Activated naive CD8-positive, alpha-beta T cell treated with anti-CD3 and anti-CD28 coated beads for 36 hours (primary cell): ENCODE results near the gene PRSS50. TPM values are rescaled to one million over a fixed set of nuclear protein-coding genes. Genes with fewer than 3 reads are reported as not detected.

Experiments
- DNase-seq: peaks from one replicate; pipeline ENCODE4 v3.0.0; 2021
- H3K27ac Mint-ChIP-seq: one replicate; pipeline ENCODE4 v1.8.0; 2022; ENCODE audit warnings: mild to moderate bottlenecking, moderate library complexity, mixed read lengths
- H3K27me3 Mint-ChIP-seq: one replicate; pipeline ENCODE4 v1.8.0; 2022; ENCODE audit warnings: mild to moderate bottlenecking, mixed read lengths
- H3K36me3 Mint-ChIP-seq: one replicate; pipeline ENCODE4 v1.8.0; 2021; ENCODE audit warnings: mild to moderate bottlenecking, mixed read lengths
- H3K4me1 Mint-ChIP-seq: one replicate; pipeline ENCODE4 v1.8.0; 2021; ENCODE audit warnings: mixed read lengths
- H3K4me3 Mint-ChIP-seq: one replicate; pipeline ENCODE4 v1.8.0; 2022; ENCODE audit warnings: mild to moderate bottlenecking, moderate library complexity, mixed read lengths
- H3K9me3 Mint-ChIP-seq: one replicate; pipeline ENCODE4 v1.8.0; 2022; ENCODE audit warnings: mixed read lengths
- total RNA-seq, 2 experiments: library from RNA; stranded (reverse); gene quantifications; one replicate each; pipeline ENCODE4 v1.2.3, GENCODE V29; 2021

The PRSS50 gene
- total RNA-seq, 2 experiments from 2014 or later = not detected

DNA sequence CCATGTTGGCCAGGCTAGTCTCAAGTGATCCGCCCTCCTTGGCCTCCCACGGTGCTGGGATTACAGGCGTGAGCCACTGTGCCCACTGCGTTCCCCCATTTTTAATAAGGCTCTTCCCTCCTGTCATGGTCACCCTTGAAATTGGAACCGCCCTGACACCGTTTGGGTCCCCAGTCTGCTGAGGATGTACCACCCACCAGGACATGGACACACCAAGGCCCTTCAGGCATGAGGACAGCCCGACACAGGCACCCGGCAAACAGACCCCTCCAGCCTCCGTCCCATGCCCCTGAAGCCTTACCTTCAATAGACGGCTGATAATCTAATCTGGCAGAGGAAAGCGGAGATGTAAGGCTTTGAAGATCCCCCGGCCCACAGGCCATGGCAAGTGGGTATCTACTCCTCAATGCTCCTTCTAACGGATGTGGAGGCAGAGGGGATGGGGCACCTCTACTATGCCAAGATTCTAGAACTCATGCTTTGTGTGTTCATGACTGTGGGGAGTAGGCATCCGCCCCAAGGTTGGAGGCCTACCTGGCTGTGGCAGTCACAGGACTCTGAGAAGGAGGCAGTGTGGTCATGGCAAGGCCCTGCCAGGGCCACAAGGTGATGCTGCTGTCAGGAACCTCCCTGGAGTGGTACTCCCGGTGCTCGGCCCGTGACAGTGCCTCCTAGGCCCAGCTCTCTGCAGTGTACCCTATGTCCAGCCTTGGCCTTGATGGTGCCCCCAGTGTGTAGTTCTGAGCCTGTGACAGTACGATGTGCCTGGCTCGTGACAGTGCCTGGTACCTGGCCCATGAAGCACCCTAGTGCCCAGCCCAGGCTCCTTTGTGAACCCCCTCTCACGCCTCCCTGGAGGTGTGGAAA, 18.6 kb upstream of the PRSS50 start:
- no peak overlapping the region for H3K27ac Mint-ChIP-seq
- H3K4me1 Mint-ChIP-seq = no peaks in the 10 kb centered on the region
- peaks cover 10% of the 10 kb centered on the region for H3K27me3 Mint-ChIP-seq
- no peaks in the 10 kb centered on the region for H3K36me3 Mint-ChIP-seq
- no peaks in the 10 kb centered on the region for H3K9me3 Mint-ChIP-seq
- no peak for DNase-seq
- H3K4me3 Mint-ChIP-seq = no peak overlapping the region

DNA sequence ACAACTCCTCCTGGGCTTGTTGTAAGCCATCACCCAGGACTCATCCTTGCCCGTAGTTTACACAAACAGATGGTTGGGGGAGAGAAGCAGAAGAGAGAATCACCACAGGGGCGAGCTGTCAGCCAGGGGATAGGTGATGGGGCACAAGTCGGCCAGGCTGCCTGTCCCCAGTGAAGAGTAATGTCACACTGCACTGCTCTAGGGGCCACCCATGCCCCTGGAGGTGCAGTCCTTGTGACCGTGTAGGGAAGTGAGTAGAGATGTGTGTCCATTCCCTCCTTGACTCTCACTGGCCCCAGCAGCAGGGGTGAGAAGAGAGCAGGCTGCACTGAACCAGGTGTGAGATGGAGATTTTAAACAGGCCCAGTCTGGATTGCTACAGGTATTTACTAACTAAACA, 17.1 kb upstream of the PRSS50 start:
- no peaks in the 10 kb centered on the region for H3K36me3 Mint-ChIP-seq

DNA sequence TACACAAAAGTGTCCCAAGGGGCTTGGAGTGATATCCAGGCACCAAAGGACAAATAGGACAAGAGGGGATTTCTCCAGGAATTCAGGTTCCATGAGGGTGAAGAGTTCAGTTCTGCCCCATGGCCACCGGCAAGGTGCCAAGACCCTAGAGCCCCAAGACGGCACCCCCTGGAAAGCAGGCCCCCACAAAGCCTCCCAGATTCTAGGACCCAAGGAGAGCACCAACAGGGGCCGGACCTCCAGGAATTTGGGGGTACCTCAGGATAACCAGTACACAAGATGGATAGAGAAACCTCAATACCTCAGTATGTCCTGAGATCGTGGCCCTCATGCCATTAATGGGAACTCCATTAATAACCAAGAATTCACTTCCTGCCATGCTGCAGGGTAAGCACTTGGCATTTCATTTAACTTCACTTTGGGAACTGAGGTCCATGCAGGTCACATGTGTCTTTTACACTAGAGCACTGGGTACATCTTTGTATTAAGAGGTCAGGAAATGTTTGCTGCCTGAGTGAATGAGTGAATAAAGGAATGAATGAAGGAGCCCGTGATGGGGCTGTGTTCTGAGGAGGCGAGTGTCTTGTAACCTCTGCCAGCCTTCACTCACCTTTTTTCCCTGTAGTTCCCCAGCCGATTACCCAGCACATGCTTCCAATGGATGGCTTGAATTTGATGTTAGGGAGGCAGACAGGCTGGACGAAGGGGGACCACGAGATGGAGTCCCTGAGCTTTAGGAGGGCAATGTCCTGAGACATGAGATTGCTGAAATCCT, 15.5 kb upstream of the PRSS50 start:
- Mint-ChIP-seq H3K27me3 (peaks cover 10% of the 10 kb centered on the region), H3K4me1 (no peaks in the 10 kb centered on the region), H3K36me3 (no peaks in the 10 kb centered on the region), H3K4me3 (no peak overlapping the region), H3K27ac (no peak overlapping the region), H3K9me3 (no peaks in the 10 kb centered on the region)
- DNase-seq = no peak

More for the DNA sequence above, 17.1 kb upstream of the PRSS50 start:
- no peak overlapping the region for H3K27ac Mint-ChIP-seq
- no peak for DNase-seq
- H3K9me3 Mint-ChIP-seq = no peaks in the 10 kb centered on the region
- no peak overlapping the region for H3K4me3 Mint-ChIP-seq
- peaks cover 10% of the 10 kb centered on the region for H3K27me3 Mint-ChIP-seq
- H3K4me1 Mint-ChIP-seq = no peaks in the 10 kb centered on the region

DNA sequence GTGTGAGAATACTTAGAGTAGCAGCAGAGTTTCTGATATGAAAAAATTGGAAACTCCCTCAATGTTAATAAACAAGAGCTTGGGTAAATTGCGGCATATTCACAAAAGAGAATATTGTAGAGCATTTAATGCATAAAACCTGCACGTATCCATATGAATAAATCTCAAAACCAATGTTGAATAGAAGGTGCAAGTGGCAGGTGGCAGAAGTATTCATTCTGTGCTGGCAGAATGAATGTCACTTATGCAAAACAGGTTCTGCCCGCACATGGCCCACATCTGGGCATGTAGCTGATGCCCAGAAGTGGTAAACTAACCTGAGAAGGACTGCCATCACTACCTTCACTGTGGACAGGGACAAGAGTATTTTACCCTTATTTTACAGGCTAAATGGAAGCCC, 14.1 kb upstream of the PRSS50 start:
- no peak for DNase-seq
- Mint-ChIP-seq H3K36me3 (no peaks in the 10 kb centered on the region), H3K9me3 (no peaks in the 10 kb centered on the region), H3K4me1 (no peaks in the 10 kb centered on the region), H3K27ac (no peak overlapping the region), H3K27me3 (peaks cover 2% of the 10 kb centered on the region), H3K4me3 (no peak overlapping the region)

GRCh38 chr3:46730819-46731218, 13.2 kb upstream of the PRSS50 start:
- Mint-ChIP-seq H3K36me3 (no peaks in the 10 kb centered on the region), H3K27me3 (peaks cover 4% of the 10 kb centered on the region), H3K4me3 (no peak overlapping the region), H3K4me1 (no peaks in the 10 kb centered on the region), H3K27ac (no peak overlapping the region), H3K9me3 (no peaks in the 10 kb centered on the region)
- DNase-seq = no peak

- Mint-ChIP-seq H3K9me3 (no peaks in the 10 kb centered on the region), H3K27me3 (peaks cover 4% of the 10 kb centered on the region), H3K4me3 (no peak overlapping the region), H3K4me1 (no peaks in the 10 kb centered on the region), H3K27ac (no peak overlapping the region), H3K36me3 (no peaks in the 10 kb centered on the region)
- DNase-seq = no peak
Observed at GRCh38 chr3:46729038-46729437, 11.4 kb upstream of the PRSS50 start.

DNA sequence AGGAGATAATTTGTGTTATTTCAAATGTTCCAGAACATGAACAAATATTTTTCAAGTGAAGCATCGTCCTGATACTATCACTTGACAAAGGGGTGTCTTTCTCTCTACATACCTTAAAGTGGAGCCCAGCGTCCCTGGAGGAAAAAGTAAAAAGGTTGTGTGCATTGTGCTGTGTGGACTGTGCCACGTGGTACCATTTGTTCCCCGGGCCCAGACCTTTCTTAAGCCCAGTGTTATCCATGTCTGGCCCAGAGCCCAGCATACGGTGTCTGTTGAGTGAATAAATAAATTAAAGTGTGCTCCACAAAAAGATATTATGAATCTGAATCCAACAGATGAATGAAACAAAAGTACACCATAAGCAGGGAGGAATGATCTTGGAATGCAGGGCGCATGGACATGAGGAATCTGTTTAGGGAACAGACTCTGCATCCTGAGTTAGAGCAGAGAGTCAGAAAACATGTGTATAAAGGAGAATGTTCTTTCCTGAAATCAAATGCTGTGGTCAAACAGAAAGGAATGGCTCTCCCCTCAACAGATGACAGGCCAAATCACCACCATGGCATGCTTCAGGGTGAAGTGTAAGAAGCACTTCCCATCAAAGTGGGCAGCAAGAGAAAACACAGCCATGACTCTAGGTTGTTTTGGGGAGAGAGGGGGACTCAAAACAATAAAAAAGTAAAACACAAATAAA, 8.1 kb upstream of the PRSS50 start:
- peaks cover 9% of the 10 kb centered on the region for H3K27me3 Mint-ChIP-seq

GRCh38 chr3:46724424-46724823, 6.8 kb upstream of the PRSS50 start:
- Mint-ChIP-seq H3K4me1 (no peaks in the 10 kb centered on the region), H3K27ac (no peak overlapping the region), H3K36me3 (no peaks in the 10 kb centered on the region), H3K9me3 (no peaks in the 10 kb centered on the region), H3K4me3 (no peak overlapping the region), H3K27me3 (peaks cover 9% of the 10 kb centered on the region)
- no peak for DNase-seq

More for the DNA sequence above, 8.1 kb upstream of the PRSS50 start:
- DNase-seq = no peak
- Mint-ChIP-seq H3K4me1 (no peaks in the 10 kb centered on the region), H3K4me3 (no peak overlapping the region), H3K36me3 (no peaks in the 10 kb centered on the region), H3K9me3 (no peaks in the 10 kb centered on the region), H3K27ac (no peak overlapping the region)

- no peak for DNase-seq
- Mint-ChIP-seq H3K4me3 (no peak overlapping the region), H3K36me3 (no peaks in the 10 kb centered on the region), H3K4me1 (peaks cover 2% of the 10 kb centered on the region), H3K9me3 (no peaks in the 10 kb centered on the region), H3K27ac (no peak overlapping the region), H3K27me3 (peaks cover 16% of the 10 kb centered on the region)
Observed at GRCh38 chr3:46722443-46722842, 4.8 kb upstream of the PRSS50 start.

DNA sequence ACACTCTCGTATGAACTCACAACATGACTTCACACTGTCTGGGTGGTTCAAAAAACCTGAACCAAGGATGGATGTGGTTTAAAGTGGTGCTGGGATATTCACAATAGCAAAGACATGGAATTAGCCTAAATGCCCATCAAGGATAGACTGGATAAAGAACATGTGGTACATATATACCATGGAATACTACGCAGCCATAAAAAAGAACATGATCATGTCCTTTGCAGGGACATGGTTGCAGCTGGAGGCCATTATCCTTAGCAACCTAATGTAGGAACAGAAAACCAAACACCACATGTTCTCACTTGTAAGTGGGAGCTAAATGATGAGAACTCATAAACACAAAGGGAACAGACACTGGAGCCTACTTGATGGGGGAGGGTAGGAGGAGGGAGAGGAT, 3.3 kb upstream of the PRSS50 start:
- H3K4me3 Mint-ChIP-seq = no peak overlapping the region
- H3K36me3 Mint-ChIP-seq = no peaks in the 10 kb centered on the region

GRCh38 chr3:46719735-46720271, 2.1 kb upstream of the PRSS50 start:
- H3K4me1 Mint-ChIP-seq = peaks cover 2% of the 10 kb centered on the region
- H3K27ac Mint-ChIP-seq = no peak overlapping the region
- peaks cover 12% of the 10 kb centered on the region for H3K27me3 Mint-ChIP-seq
- H3K36me3 Mint-ChIP-seq = no peaks in the 10 kb centered on the region
- no peak overlapping the region for H3K4me3 Mint-ChIP-seq
- no peak for DNase-seq
- H3K9me3 Mint-ChIP-seq = no peaks in the 10 kb centered on the region

More for the DNA sequence above, 3.3 kb upstream of the PRSS50 start:
- no peak for DNase-seq
- Mint-ChIP-seq H3K4me1 (peaks cover 2% of the 10 kb centered on the region), H3K27ac (no peak overlapping the region), H3K9me3 (no peaks in the 10 kb centered on the region), H3K27me3 (peaks cover 14% of the 10 kb centered on the region)

DNA sequence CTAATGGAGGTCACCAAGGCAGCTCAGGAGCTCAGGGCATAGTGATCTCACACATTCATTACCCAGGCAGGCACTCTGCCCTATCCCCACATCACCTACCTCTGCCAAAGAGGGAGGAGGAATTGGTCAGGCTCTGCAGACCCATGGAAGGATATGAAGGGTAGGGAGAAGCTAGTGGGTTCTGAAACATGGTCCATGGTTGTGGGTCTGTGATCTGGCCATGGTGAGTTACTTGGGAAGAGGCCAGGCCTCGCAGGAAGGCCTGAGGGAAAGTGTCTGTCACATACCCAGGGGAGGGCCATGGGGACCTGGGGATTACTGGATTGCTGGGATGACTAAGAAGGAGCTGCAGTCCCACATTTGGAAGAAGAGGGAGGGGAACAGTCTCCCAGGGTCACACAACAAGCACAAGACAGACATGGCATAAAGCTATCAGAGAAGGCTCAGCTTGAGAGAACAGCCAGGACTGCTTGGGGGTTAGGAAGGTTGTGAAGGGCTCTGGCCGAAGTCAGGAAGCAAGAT, 1.4 kb upstream of the PRSS50 start:
- Mint-ChIP-seq H3K27me3 (peaks cover 12% of the 10 kb centered on the region), H3K4me3 (no peak overlapping the region), H3K36me3 (no peaks in the 10 kb centered on the region), H3K9me3 (no peaks in the 10 kb centered on the region), H3K27ac (no peak overlapping the region), H3K4me1 (peaks cover 2% of the 10 kb centered on the region)
- DNase-seq = no peak

GRCh38 chr3:46716461-46717441, 918 bp downstream of the PRSS50 start:
- Mint-ChIP-seq H3K27ac (no peak overlapping the region), H3K9me3 (no peaks in the 10 kb centered on the region), H3K4me1 (peaks cover 2% of the 10 kb centered on the region), H3K36me3 (no peaks in the 10 kb centered on the region), H3K4me3 (no peak overlapping the region), H3K27me3 (peaks cover 12% of the 10 kb centered on the region)
- no peak for DNase-seq
